Measurements from ENCODE around the gene FSCN2. TPM values are rescaled to one million over a fixed set of nuclear protein-coding genes. Genes with fewer than 3 reads are reported as not detected.

The FSCN2 gene
- total RNA-seq, 4 donors from 2014 or later, result 0.46 to 2.7 (median 1.8) TPM

- H3K4me3 ChIP-seq (ENCODE audit: low read depth, poor library complexity, severe bottlenecking), result no peak overlapping the region
- 81 to 84% methylated on average over 4 of the region's 4 CpGs for WGBS, 2 donors
- TF ChIP-seq, protein P1, sequence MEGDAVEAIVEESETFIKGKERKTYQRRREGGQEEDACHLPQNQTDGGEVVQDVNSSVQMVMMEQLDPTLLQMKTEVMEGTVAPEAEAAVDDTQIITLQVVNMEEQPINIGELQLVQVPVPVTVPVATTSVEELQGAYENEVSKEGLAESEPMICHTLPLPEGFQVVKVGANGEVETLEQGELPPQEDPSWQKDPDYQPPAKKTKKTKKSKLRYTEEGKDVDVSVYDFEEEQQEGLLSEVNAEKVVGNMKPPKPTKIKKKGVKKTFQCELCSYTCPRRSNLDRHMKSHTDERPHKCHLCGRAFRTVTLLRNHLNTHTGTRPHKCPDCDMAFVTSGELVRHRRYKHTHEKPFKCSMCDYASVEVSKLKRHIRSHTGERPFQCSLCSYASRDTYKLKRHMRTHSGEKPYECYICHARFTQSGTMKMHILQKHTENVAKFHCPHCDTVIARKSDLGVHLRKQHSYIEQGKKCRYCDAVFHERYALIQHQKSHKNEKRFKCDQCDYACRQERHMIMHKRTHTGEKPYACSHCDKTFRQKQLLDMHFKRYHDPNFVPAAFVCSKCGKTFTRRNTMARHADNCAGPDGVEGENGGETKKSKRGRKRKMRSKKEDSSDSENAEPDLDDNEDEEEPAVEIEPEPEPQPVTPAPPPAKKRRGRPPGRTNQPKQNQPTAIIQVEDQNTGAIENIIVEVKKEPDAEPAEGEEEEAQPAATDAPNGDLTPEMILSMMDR (IDR thresholded peaks at IDR 0.05), result no peak
- no peak for TF ChIP-seq POLR2A (IDR thresholded peaks at IDR 0.05)
- intact Hi-C loops (cut with DNase I; ENCODE audit: low total_unique reads), result no loop called here
- no peak for DNase-seq (ENCODE audit: low spot score in 2 of 2)
These were observed 33.3 kb downstream of the FSCN2 start for GRCh38 chr17:81561494-81561885.

GRCh38 chr17:81563861-81564586 lies 35.8 kb downstream of the FSCN2 start:
- DNase-seq (ENCODE audit: low spot score in 2 of 2), result no peak

GRCh38 chr17:81564778-81565177 lies 36.6 kb downstream of the FSCN2 start:
- H3K4me3 ChIP-seq (ENCODE audit: low read depth, poor library complexity, severe bottlenecking), result no peak overlapping the region
- TF ChIP-seq, protein P1 (IDR thresholded peaks at IDR 0.05), result no peak
- TF ChIP-seq POLR2A (IDR thresholded peaks at IDR 0.05), result no peak
- 94 to 96% methylated on average over 17 of the region's 17 CpGs for WGBS, 2 donors
- intact Hi-C loops (cut with DNase I; ENCODE audit: low total_unique reads), result no loop called here
- no peak for DNase-seq (ENCODE audit: low spot score in 2 of 2)

More at GRCh38 chr17:81563861-81564586, 35.8 kb downstream of the FSCN2 start:
- intact Hi-C loops (cut with DNase I; ENCODE audit: low total_unique reads), result no loop called here
- no peak overlapping the region for H3K4me3 ChIP-seq (ENCODE audit: low read depth, poor library complexity, severe bottlenecking)
- 84% methylated on average over 10 of the region's 10 CpGs for WGBS, 2 donors
- TF ChIP-seq, protein P1 (IDR thresholded peaks at IDR 0.05), result no peak
- no peak for TF ChIP-seq POLR2A (IDR thresholded peaks at IDR 0.05)

DNA sequence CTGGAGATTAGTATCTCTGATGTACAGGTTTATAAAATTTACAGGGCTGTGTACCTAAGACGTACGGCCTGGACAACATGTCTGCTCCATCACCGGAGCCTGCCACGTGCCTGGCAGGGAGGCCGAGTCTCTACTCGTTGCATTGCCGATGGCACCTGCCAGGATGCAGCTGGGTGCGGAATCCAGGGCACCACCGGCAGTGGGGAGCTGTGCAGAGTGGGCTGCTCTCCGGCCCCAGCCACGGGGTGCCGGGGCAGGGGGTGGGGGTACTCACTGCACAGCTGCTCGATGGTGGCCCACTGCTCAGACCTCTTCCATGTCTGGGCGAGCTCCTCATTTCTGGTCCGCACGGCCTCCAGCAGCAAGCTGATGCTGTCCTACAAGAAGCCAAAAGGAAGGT lies 37.1 kb downstream of the FSCN2 start:
- intact Hi-C loops (cut with DNase I; ENCODE audit: low total_unique reads), result no loop called here
- H3K4me3 ChIP-seq (ENCODE audit: low read depth, poor library complexity, severe bottlenecking), result no peak overlapping the region
- DNase-seq (ENCODE audit: low spot score in 2 of 2), result no peak
- TF ChIP-seq POLR2A (IDR thresholded peaks at IDR 0.05), result no peak
- TF ChIP-seq, protein P1 (IDR thresholded peaks at IDR 0.05), result no peak
- 89 to 93% methylated on average over 12 to 16 of the region's 16 CpGs for WGBS, 2 donors

GRCh38 chr17:81566461-81567126 lies 38.4 kb downstream of the FSCN2 start:
- intact Hi-C loops (cut with DNase I; ENCODE audit: low total_unique reads), result no loop called here
- DNase-seq (ENCODE audit: low spot score in 2 of 2), result peak in 1 of 2 donors; percentile 56
- 4 to 6% methylated on average over 8 of the region's 8 CpGs for WGBS, 2 donors
- TF ChIP-seq, protein P1 (IDR thresholded peaks at IDR 0.05), result no peak
- no peak for TF ChIP-seq POLR2A (IDR thresholded peaks at IDR 0.05)
- no peak overlapping the region for H3K4me3 ChIP-seq (ENCODE audit: low read depth, poor library complexity, severe bottlenecking)

Measured in lower leg skin (tissue), 4 donors.